Peyer's patch (tissue), 4 donors: ENCODE data around the gene FAM210A. TPM values are rescaled to one million over a fixed set of nuclear protein-coding genes. Genes with fewer than 3 reads are reported as not detected.
A peak's percentile ranks its signal among the peaks of the same experiment; 100 is the strongest.

ENCODE experiments used
- DNase-seq, 3 donors: peaks; one replicate each; pipeline ENCODE4 v3.0.0-alpha.2; 2017 to 2019
- H3K27ac ChIP-seq, 4 donors: fragments of 200-600 bp; sonication (generic); one replicate each; pipeline ENCODE4 v1.5.1; 2016 to 2019
- H3K27me3 ChIP-seq, 2 donors: fragments of 200-600 bp; sonication (generic); one replicate each; pipeline ENCODE4 v1.5.1; 2019
- H3K36me3 ChIP-seq, 3 donors: fragments of 200-600 bp; sonication (generic); one replicate each; pipeline ENCODE4 v1.5.1; 2016 to 2019
- H3K4me1 ChIP-seq, 4 donors: fragments of 200-600 bp; sonication (generic); one replicate each; pipeline ENCODE4 v1.5.1; 2016 to 2019
- H3K4me3 ChIP-seq, 4 donors: fragments of 200-600 bp; sonication (generic); 1 replicate in 3 of 4; 2 replicates in 1 of 4; pipeline ENCODE4 v1.5.1; 2016 to 2019; ENCODE audit warnings: mild to moderate bottlenecking in 1 of 4
- H3K9me3 ChIP-seq, 4 donors: fragments of 200-600 bp; sonication (generic); one replicate each; pipeline ENCODE4 v1.5.1; 2016 to 2019; ENCODE audit warnings: mild to moderate bottlenecking in 1 of 4
- CTCF ChIP-seq, 6 experiments: fragments of 450-650 bp in 4 of 6; fragments of 200-600 bp in 2 of 6; sonication (generic) in 1 of 6; IDR thresholded peaks; one replicate each; pipeline ENCODE4 v1.5.1; 2017 to 2019; ENCODE audit warnings: antibody characterized with exemption in 6 of 6, mild to moderate bottlenecking in 3 of 6, moderate library complexity in 1 of 6
- POLR2A ChIP-seq, 2 donors: fragments of 450-650 bp; IDR thresholded peaks; one replicate each; pipeline ENCODE4 v1.5.1; 2017; ENCODE audit warnings: antibody characterized with exemption in 2 of 2, mild to moderate bottlenecking in 2 of 2, moderate library complexity in 2 of 2
- total RNA-seq, 4 donors: library from RNA; depleted of rRNA; stranded (reverse); fragments of >200 nt; gene quantifications; one replicate each; pipeline ENCODE4 v1.1.0, GENCODE V29; 2016

The FAM210A gene
- total RNA-seq, 4 donors from 2014 or later = 6.0 to 14.0 (median 9.7) TPM

DNA sequence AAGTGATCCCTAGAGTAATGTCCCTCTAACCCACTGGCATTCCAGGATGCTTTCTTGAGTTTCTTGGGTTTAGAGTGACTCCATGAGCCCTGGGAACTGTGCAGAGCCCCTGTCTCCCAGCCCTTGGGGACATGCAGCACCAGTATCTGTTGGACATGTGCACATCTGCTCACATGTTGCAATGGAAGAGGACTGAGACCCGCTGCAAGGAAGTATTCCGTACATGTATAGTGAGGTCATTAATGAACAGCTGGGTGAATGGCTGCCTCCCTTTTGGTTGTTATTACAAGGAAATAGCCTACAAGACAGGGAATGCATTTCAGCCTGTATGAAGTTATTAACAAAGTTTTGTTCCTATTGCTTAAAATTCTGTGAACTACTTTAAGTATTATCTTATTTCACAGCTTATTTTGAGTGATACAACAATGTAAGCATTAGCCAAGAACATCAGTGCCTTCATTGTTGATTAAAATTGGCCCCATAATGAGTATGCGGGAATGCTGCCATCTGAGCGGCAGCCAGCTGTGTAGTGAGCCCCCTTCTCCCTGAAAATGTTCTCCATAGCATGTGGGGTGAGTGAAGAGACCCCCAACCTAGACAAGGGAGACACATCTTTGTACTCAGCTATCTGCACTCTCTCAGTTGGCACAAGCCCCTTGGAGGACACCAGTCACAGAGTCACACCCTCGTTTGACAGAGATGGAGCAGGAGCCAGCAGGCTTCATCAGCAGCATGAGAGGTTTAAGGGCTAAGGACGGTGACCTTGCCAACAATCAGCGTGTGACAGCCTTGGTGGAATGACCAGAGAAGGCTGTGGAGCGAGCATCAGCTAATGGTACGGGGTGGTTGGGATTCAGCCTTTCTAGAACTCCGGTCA lies 87.4 kb downstream of the FAM210A start:
- TF ChIP-seq POLR2A (IDR thresholded peaks at IDR 0.05) (no peak), CTCF (IDR thresholded peaks at IDR 0.05) (no peak)
- H3K9me3 ChIP-seq = no peaks in the 10 kb centered on the region
- no peak overlapping the region for H3K27ac ChIP-seq
- H3K4me3 ChIP-seq = no peak overlapping the region
- no peak for DNase-seq
- H3K27me3 ChIP-seq = no peaks in the 10 kb centered on the region
- H3K4me1 ChIP-seq = no peaks in the 10 kb centered on the region
- H3K36me3 ChIP-seq = no peaks in the 10 kb centered on the region

GRCh38 chr18:13635046-13635445 lies 91.3 kb downstream of the FAM210A start:
- peaks cover 0 to under 1% (median 0%) of the 10 kb centered on the region in 4 donors for H3K4me1 ChIP-seq
- TF ChIP-seq CTCF (IDR thresholded peaks at IDR 0.05) (no peak), POLR2A (IDR thresholded peaks at IDR 0.05) (no peak)
- peaks cover 0 to 2% (median 0%) of the 10 kb centered on the region in 4 donors for H3K9me3 ChIP-seq
- no peak for DNase-seq
- H3K36me3 ChIP-seq = no peaks in the 10 kb centered on the region
- no peak overlapping the region for H3K27ac ChIP-seq
- H3K4me3 ChIP-seq = no peak overlapping the region
- no peaks in the 10 kb centered on the region for H3K27me3 ChIP-seq

GRCh38 chr18:13633700-13634099 lies 92.7 kb downstream of the FAM210A start:
- Histone ChIP-seq H3K4me1 (peaks cover 0 to 4% (median 0%) of the 10 kb centered on the region in 4 donors), H3K36me3 (no peaks in the 10 kb centered on the region), H3K4me3 (no peak overlapping the region), H3K27me3 (no peaks in the 10 kb centered on the region), H3K9me3 (peaks cover 0 to 2% (median 0%) of the 10 kb centered on the region in 4 donors), H3K27ac (no peak overlapping the region)
- no peak for DNase-seq
- TF ChIP-seq POLR2A (IDR thresholded peaks at IDR 0.05) (no peak), CTCF (IDR thresholded peaks at IDR 0.05) (no peak)

DNA sequence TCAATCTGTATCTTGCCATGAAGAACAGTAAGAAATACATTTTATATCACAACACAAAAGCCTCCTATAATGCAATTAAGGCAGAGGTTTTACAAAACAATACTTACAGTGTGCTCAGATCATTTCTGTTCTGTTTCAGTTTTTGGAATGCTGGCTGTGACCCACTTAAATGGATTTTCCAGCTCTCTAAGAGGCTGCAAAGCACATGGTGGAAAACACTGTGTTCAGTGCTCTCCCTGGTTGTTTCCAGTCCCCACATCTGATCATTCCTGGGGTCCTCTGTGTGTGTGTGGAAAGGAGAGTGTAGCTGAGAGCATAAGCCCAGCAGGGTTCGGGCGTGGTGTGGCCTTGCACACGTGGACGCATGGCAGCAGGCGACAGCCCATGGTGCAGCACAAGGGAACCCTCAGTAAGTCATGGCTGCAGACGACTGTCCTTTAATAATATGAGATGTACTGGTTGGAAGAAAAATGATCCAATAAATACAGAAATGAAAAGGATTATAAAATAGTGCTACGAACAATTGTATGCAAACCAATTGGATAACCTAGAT lies 95.6 kb downstream of the FAM210A start:
- Histone ChIP-seq H3K27ac (no peak overlapping the region), H3K9me3 (peaks cover 0 to 2% (median 0%) of the 10 kb centered on the region in 4 donors), H3K27me3 (no peaks in the 10 kb centered on the region), H3K36me3 (no peaks in the 10 kb centered on the region), H3K4me3 (no peak overlapping the region), H3K4me1 (peaks cover 0 to 4% (median 0%) of the 10 kb centered on the region in 4 donors)
- DNase-seq = no peak
- TF ChIP-seq POLR2A (IDR thresholded peaks at IDR 0.05) (no peak), CTCF (IDR thresholded peaks at IDR 0.05) (no peak)

- peak; percentile 49 to 77 (median 74) for TF ChIP-seq CTCF (IDR thresholded peaks at IDR 0.05)
- TF ChIP-seq POLR2A (IDR thresholded peaks at IDR 0.05) = no peak
- no peak overlapping the region for H3K27ac ChIP-seq
- peak in 2 of 3 donors; percentile 44 to 66 for DNase-seq
- no peak overlapping the region for H3K4me3 ChIP-seq
- peaks cover 0 to 2% (median 0%) of the 10 kb centered on the region in 4 donors for H3K9me3 ChIP-seq
- no peaks in the 10 kb centered on the region for H3K36me3 ChIP-seq
- peaks cover 0 to 4% (median 0%) of the 10 kb centered on the region in 4 donors for H3K4me1 ChIP-seq
- no peaks in the 10 kb centered on the region for H3K27me3 ChIP-seq
These were observed 96.3 kb downstream of the FAM210A start for GRCh38 chr18:13629841-13630715.
